A549 (cell line): ENCODE results near the gene SYNE3. TPM values are rescaled to one million over a fixed set of nuclear protein-coding genes. Genes with fewer than 3 reads are reported as not detected.

Source experiments
- ATAC-seq, 2 experiments: fragments of 200-7000 bp in 1 of 2; fragments of >200 bp in 1 of 2; cut with Nextera tagmentation in 1 of 2; cut with Tn5 transposase in 1 of 2; 3 replicates each; pipeline versions ENCODE4 v1.8.0 to v1.9.1; 2018 to 2020; ENCODE audit warnings: mild to moderate bottlenecking in 1 of 2, moderate library complexity in 1 of 2
- CTCF ChIA-PET: fragments of 300-600 bp; sonication (Branson Sonifier 250); formaldehyde crosslinking; extraction: SDS; loops from one replicate; lab custom pipeline; 2021; ENCODE audit warnings: antibody characterized with exemption, inconsistent platforms; lab: Yijun Ruan, JAX
- POLR2A ChIA-PET: fragments of 350-600 bp; formaldehyde crosslinking; extraction: SDS; loops from one replicate; lab custom pipeline; 2021; ENCODE audit warnings: antibody characterized with exemption, inconsistent platforms; lab: Yijun Ruan, JAX
- DNase-seq, 2 experiments: peaks; one replicate each; pipeline versions ENCODE4 v3.0.0 to v3.0.0-alpha.2; 2011 to 2016; ENCODE audit warnings: low read depth in 1 of 2, low spot score in 1 of 2
- FAIRE-seq: peaks from 2 replicates; lab custom pipeline; 2011; peaks lifted over from hg19 to GRCh38; lab: Jason Lieb, UNC
- H3K27ac ChIP-seq, 2 experiments: fragments of >200 bp; sonication (Bioruptor Twin); formaldehyde crosslinking; 3 replicates each; pipeline ENCODE4 v1.5.1; 2016 to 2017
- H3K4me1 ChIP-seq: fragments of >200 bp; sonication (Bioruptor Twin); formaldehyde crosslinking; 3 replicates; pipeline ENCODE4 v1.6.1; 2016
- H3K4me2 ChIP-seq: fragments of >200 bp; sonication (Bioruptor Twin); formaldehyde crosslinking; 3 replicates; pipeline ENCODE4 v1.6.1; 2016
- H3K4me3 ChIP-seq: fragments of >200 bp; sonication (Bioruptor Twin); formaldehyde crosslinking; 3 replicates; pipeline ENCODE4 v1.5.1; 2016
- H3K9me3 ChIP-seq: fragments of >200 bp; sonication (Bioruptor Twin); formaldehyde crosslinking; 3 replicates; pipeline ENCODE4 v1.6.1; 2016
- CBX2 ChIP-seq: fragments of 200-600 bp; sonication (generic); IDR thresholded peaks from 2 replicates; pipeline ENCODE4 v1.6.1; 2016; ENCODE audit warnings: low read depth, mild to moderate bottlenecking, borderline replicate concordance
- CHD2 ChIP-seq: fragments of 150-350 bp; IDR thresholded peaks from 2 replicates; pipeline ENCODE4 v1.6.1; 2014; ENCODE audit warnings: low read length; ENCODE audit not compliant: partially characterized antibody
- EHMT2 ChIP-seq: fragments of 200-600 bp; sonication (generic); IDR thresholded peaks from 2 replicates; pipeline ENCODE4 v1.6.1; 2016; ENCODE audit warnings: antibody characterized with exemption, low read depth, mild to moderate bottlenecking, moderate library complexity
- ELK1 ChIP-seq: fragments of 150-350 bp; IDR thresholded peaks from 2 replicates; pipeline ENCODE4 v1.6.1; 2014; ENCODE audit warnings: low read depth, mild to moderate bottlenecking, low read length
- EP300 ChIP-seq, 2 experiments: fragments of >200 bp; sonication (Bioruptor Twin); formaldehyde crosslinking; IDR thresholded peaks; 2 replicates in 1 of 2; 3 replicates in 1 of 2; pipeline ENCODE4 v1.6.1; 2016 to 2017
- GATA3 ChIP-seq: IDR thresholded peaks from 2 replicates; pipeline ENCODE4 v1.6.1; 2012; ENCODE audit warnings: borderline replicate concordance
- HDAC2 ChIP-seq: fragments of 200-600 bp; sonication (generic); IDR thresholded peaks from 2 replicates; pipeline ENCODE4 v1.6.1; 2016
- JUN ChIP-seq, 2 experiments: fragments of >200 bp; sonication (Bioruptor Twin); formaldehyde crosslinking; IDR thresholded peaks; 2 replicates in 1 of 2; 3 replicates in 1 of 2; pipeline ENCODE4 v1.6.1; 2016 to 2017
- JUNB ChIP-seq: fragments of >200 bp; sonication (Bioruptor Twin); formaldehyde crosslinking; IDR thresholded peaks from 2 replicates; pipeline ENCODE4 v1.6.1; 2016
- KDM5A ChIP-seq: fragments of 200-600 bp; sonication (generic); IDR thresholded peaks from 2 replicates; pipeline ENCODE4 v1.6.1; 2016; ENCODE audit warnings: antibody characterized with exemption, mild to moderate bottlenecking
- MAZ ChIP-seq: fragments of 150-350 bp; IDR thresholded peaks from 2 replicates; pipeline ENCODE4 v1.6.1; 2014; ENCODE audit warnings: antibody characterized with exemption, low read depth, low read length, borderline replicate concordance
- NFE2L2 ChIP-seq: fragments of 150-350 bp; conservative IDR thresholded peaks from 2 replicates; pipeline ENCODE4 v1.6.1; 2014; ENCODE audit warnings: low read length
- NR3C1 ChIP-seq: fragments of >200 bp; sonication (Bioruptor Twin); formaldehyde crosslinking; IDR thresholded peaks from 3 replicates; pipeline ENCODE4 v1.6.1; 2017
- PBX3 ChIP-seq: IDR thresholded peaks from 2 replicates; pipeline ENCODE4 v1.6.1; 2012
- POLR2A ChIP-seq: IDR thresholded peaks from 2 replicates; pipeline ENCODE4 v1.6.1; 2012; ENCODE audit warnings: mild to moderate bottlenecking, low read length
- POLR2AphosphoS2 ChIP-seq: conservative IDR thresholded peaks from 2 replicates; pipeline ENCODE4 v1.6.1; 2012; ENCODE audit warnings: low read length, improper control_type of control experiment, inconsistent platforms
- RARB ChIP-seq: fragments of 250-450 bp; sonication (Bioruptor Pico); IDR thresholded peaks from 2 replicates; pipeline ENCODE4 v1.8.0; 2021; ENCODE audit warnings: mild to moderate bottlenecking, moderate library complexity
- REST ChIP-seq: fragments of 200-600 bp; sonication (generic); IDR thresholded peaks from 2 replicates; pipeline ENCODE4 v1.6.1; 2016; ENCODE audit warnings: antibody characterized with exemption, mild to moderate bottlenecking, moderate library complexity
- SMC3 ChIP-seq: fragments of >200 bp; sonication (Bioruptor Twin); formaldehyde crosslinking; IDR thresholded peaks from 3 replicates; pipeline ENCODE4 v1.6.1; 2018; ENCODE audit warnings: inconsistent platforms
- TFCP2L1 ChIP-seq: fragments of 250-450 bp; sonication (Bioruptor Pico); IDR thresholded peaks from 2 replicates; pipeline ENCODE4 v1.5.0; 2021; ENCODE audit warnings: mild to moderate bottlenecking
- ZFP36 ChIP-seq: fragments of 450-650 bp; IDR thresholded peaks from 2 replicates; pipeline ENCODE4 v1.6.1; 2014; ENCODE audit warnings: borderline replicate concordance; ENCODE audit not compliant: partially characterized antibody
- ZSCAN20 ChIP-seq: fragments of 250-450 bp; sonication (Bioruptor Pico); IDR thresholded peaks from 2 replicates; pipeline ENCODE4 v1.8.0; 2022; ENCODE audit warnings: mild to moderate bottlenecking, moderate library complexity
- WGBS: methylation state at CpG from one replicate; pipeline ENCODE4 v1.1.6; 2017; ENCODE audit errors: missing lambda C conversion rate; 5-methylcytosine and 5-hydroxymethylcytosine counted together
- polyA plus RNA-seq, 4 experiments: library from polyadenylated mRNA; depleted of rRNA in 3 of 4; stranded (reverse); fragments of >200 nt; fragmentation: RNase III in 1 of 4; extraction: RNeasy Plus Mini Kit Qiagen cat#74134 plus additional on column Dnase treatment in 1 of 4; gene quantifications; 2 replicates in 3 of 4; 3 replicates in 1 of 4; pipeline ENCODE4 v1.2.3, GENCODE V29; 2011 to 2017
- TF ChIP-seq, protein P1 (sequence below): IDR thresholded peaks from 2 replicates; pipeline ENCODE4 v1.6.1; 2012; ENCODE audit warnings: low read depth, borderline replicate concordance
- TF ChIP-seq, protein P2 (sequence below): fragments of >200 bp; sonication (Bioruptor Twin); formaldehyde crosslinking; IDR thresholded peaks from 2 replicates; pipeline ENCODE4 v1.6.1; 2016
- TF ChIP-seq, protein P3 (sequence below): IDR thresholded peaks from 2 replicates; pipeline ENCODE4 v1.6.1; 2012

The SYNE3 gene
- polyA plus RNA-seq, 2 of the 4 experiments (the other 2 are of a cell fraction) = 0.05 to 0.08 TPM

DNA sequence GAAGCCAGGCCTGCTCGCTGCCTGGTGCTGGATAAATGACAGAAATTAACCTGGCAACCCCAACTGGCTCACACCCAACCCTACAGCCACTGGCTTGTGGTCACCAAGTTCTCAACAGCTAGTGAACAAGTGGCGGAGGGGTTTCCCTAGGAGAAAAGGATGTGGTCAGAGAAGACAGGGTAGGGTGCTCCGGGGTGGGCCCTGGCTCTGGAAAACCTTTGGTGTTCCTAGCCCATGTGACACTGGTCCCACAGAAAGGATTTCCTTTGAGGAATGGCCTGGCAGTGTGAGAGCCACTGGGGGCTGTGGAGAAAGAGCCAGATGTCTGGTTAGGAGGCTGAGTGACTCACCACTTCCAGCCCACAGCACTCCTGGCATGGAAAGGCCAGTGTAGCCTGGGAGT is 8.7 kb downstream of the SYNE3 start:
- no peaks in the 10 kb centered on the region for H3K9me3 ChIP-seq
- ChIA-PET POLR2A (no interaction called here), CTCF (interaction anchor here (2.0 kb wide), 1 partner anchor 9 kb away, joined by 6 read pairs; no protein-coding TSS in a partner anchor)
- DNase-seq (no peak), FAIRE-seq (no peak), ATAC-seq (peak; percentile 41 to 68; a peak in 3 of 6 replicates)
- H3K4me1 ChIP-seq = no peaks in the 10 kb centered on the region
- no peak overlapping the region for H3K4me2 ChIP-seq
- TF ChIP-seq TFCP2L1 (CRISPR knock-in tag) = no peak
- no peak for TF ChIP-seq SMC3
- TF ChIP-seq NR3C1 = no peak
- H3K27ac ChIP-seq = no peak overlapping the region
- WGBS = 85% methylated on average over 3 of the region's 3 CpGs
- no peak overlapping the region for H3K4me3 ChIP-seq

DNA sequence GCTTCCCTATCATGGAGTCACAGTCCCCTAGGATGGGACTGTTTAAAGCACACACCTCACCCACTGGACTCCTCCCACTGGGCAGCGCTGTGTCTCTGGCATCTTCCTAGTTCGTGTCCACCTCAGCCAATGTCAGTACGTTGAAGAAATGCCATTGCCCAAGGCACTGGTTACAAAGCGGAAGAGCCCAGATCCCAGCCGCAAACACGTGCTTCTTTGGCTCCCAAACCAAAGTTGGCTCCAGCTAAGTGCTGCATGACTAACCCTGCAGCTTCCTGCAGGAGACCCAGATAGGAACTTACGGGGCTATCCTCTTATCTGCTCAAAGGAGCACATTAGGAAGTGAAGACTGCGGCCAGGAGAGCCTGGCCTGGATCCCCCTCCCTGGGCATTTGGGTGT is 9.3 kb downstream of the SYNE3 start:
- Histone ChIP-seq H3K27ac (no peak overlapping the region), H3K4me1 (no peaks in the 10 kb centered on the region), H3K4me2 (no peak overlapping the region), H3K9me3 (no peaks in the 10 kb centered on the region), H3K4me3 (no peak overlapping the region)
- TF ChIP-seq CBX2 (no peak), ELK1 (no peak), JUN (IDR thresholded peaks at IDR 0.05) (no peak), POLR2AphosphoS2 (no peak), PBX3 (no peak), JUNB (no peak), ZSCAN20 (no peak)
- TF ChIP-seq, protein P1, sequence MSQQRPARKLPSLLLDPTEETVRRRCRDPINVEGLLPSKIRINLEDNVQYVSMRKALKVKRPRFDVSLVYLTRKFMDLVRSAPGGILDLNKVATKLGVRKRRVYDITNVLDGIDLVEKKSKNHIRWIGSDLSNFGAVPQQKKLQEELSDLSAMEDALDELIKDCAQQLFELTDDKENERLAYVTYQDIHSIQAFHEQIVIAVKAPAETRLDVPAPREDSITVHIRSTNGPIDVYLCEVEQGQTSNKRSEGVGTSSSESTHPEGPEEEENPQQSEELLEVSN = no peak
- no peak for FAIRE-seq
- 79% methylated on average over 8 of the region's 8 CpGs for WGBS
- DNase-seq = no peak
- no peak for ATAC-seq
- ChIA-PET CTCF (interaction anchor here (1.2 to 1.3 kb wide), 2 partner anchors 9 to 53 kb away, joined by 3 read pairs; partner anchors contain the start of gene SYNE3), POLR2A (no interaction called here)

DNA sequence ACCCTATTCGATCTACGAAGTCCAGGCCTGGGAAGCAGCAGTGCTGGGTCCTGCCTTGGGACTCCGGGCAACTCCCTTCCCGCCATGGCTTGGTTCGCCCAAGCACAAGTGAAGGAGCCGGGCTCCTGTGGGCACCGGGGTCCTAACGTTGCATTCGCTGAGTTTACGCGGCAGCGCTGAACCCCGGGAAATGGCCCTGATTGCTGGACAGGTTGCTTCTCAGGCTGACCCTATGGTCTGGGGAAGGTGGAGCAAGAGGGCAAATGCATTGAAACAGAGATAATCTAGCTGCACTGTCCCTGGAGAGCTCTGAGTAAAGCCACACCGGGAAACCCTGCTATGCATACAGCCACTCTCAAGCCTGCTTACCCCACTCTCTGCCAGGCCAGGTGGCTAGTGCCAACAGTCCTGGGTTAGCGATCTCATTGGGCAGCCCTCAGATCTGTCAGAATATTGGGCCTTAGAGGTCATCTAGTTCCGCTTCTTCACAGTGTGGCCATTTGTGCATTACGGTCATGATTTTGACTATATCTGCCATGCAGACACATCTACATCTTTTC is 11.3 kb downstream of the SYNE3 start:
- FAIRE-seq = no peak
- Histone ChIP-seq H3K27ac (no peak overlapping the region), H3K4me1 (peaks cover 9% of the 10 kb centered on the region; the same call in 2 of the 3 replicates), H3K4me3 (no peak overlapping the region), H3K9me3 (no peaks in the 10 kb centered on the region), H3K4me2 (no peak overlapping the region)
- TF ChIP-seq EP300 (IDR thresholded peaks at IDR 0.05) (no peak), GATA3 (no peak), CBX2 (no peak), NR3C1 (no peak), RARB (no peak), POLR2A (no peak), MAZ (no peak), KDM5A (no peak), CHD2 (no peak), ZFP36 (no peak), HDAC2 (no peak), ZSCAN20 (no peak), NFE2L2 (no peak), EHMT2 (no peak), REST (no peak), SMC3 (no peak)
- TF ChIP-seq, protein P2, sequence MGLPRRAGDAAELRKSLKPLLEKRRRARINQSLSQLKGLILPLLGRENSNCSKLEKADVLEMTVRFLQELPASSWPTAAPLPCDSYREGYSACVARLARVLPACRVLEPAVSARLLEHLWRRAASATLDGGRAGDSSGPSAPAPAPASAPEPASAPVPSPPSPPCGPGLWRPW = no peak
- TF ChIP-seq, protein P3, sequence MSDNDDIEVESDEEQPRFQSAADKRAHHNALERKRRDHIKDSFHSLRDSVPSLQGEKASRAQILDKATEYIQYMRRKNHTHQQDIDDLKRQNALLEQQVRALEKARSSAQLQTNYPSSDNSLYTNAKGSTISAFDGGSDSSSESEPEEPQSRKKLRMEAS = no peak
- POLR2A ChIA-PET = no interaction called here
- no peak for DNase-seq
- WGBS = 74% methylated on average over 14 of the region's 17 CpGs
- CTCF ChIA-PET = interaction anchor here (1.3 kb wide), 1 partner anchor 63 kb away, joined by 3 read pairs; no protein-coding TSS in a partner anchor
- ATAC-seq = no peak
